ENCODE results near the gene ADGRG3.

ADGRG3 gene

DNA sequence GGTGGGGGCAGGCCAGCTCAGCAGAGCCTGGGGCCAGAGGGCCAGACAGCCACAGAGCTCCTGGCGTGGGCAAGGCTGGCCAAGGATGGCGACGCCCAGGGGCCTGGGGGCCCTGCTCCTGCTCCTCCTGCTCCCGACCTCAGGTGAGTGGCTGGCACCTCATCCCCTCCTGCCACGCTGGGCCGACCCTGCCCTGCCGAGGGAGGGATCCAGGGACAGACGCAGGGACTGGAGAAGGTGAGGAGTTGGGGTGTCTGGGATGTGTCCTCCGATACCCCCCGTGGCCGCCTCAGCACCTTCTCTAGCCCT lies at the start of gene ADGRG3:
ADGRG3 (plus strand) TSS at position 44 of the 309 bp plus-strand sequence; CDS start at position 86, 42 bp downstream.
- DNase-seq (ENCODE audit: low read depth in 2 of 2) = no peak

- no peak for DNase-seq (ENCODE audit: low read depth in 2 of 2)
These were observed 48.9 kb upstream of the ADGRG3 start for GRCh38 chr16:57619133-57619605.

GRCh38 chr16:57619606-57620334 lies 48.3 kb upstream of the ADGRG3 start:
- no peak for DNase-seq (ENCODE audit: low read depth in 2 of 2)

GRCh38 chr16:57620335-57621231 lies 47.5 kb upstream of the ADGRG3 start:
- no peak for DNase-seq (ENCODE audit: low read depth in 2 of 2)

GRCh38 chr16:57621521-57622271 lies 46.4 kb upstream of the ADGRG3 start:
- DNase-seq (ENCODE audit: low read depth in 2 of 2) = no peak

GRCh38 chr16:57622361-57623250 lies 45.5 kb upstream of the ADGRG3 start:
- DNase-seq (ENCODE audit: low read depth in 2 of 2) = no peak

GRCh38 chr16:57623251-57624043 lies 44.7 kb upstream of the ADGRG3 start:
- DNase-seq (ENCODE audit: low read depth in 2 of 2) = no peak

DNA sequence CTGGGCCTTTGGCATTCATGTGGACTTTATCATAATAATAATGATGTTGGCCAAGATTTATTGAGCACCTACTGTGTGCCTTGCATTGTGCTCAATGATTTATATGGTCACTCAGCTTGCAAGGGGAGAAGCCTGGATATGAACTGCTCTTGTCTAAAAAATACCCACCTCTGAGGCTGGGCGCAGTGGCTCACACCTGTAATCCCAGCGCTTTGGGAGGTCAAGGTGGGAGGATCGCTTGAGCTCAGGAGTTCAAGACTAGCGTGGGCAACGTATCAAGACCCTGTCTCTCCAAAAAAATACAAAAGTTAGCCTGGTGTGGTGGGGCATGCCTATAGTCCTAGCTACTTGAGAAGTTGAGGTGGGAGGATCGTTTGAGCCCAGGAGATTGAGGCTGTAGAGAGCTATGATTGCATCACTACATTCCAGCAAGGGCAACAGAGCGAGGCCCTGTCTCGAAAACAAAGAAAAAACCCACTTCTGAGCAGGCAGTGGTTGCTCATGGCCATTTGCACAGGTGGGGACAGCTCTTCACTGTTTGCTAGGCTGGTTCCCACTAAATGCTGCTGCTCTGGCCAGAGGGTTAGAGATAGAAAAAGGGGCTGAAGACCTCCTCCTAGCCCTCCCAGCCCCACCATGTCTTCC lies 43.9 kb upstream of the ADGRG3 start:
- DNase-seq (ENCODE audit: low read depth in 2 of 2) = no peak

DNA sequence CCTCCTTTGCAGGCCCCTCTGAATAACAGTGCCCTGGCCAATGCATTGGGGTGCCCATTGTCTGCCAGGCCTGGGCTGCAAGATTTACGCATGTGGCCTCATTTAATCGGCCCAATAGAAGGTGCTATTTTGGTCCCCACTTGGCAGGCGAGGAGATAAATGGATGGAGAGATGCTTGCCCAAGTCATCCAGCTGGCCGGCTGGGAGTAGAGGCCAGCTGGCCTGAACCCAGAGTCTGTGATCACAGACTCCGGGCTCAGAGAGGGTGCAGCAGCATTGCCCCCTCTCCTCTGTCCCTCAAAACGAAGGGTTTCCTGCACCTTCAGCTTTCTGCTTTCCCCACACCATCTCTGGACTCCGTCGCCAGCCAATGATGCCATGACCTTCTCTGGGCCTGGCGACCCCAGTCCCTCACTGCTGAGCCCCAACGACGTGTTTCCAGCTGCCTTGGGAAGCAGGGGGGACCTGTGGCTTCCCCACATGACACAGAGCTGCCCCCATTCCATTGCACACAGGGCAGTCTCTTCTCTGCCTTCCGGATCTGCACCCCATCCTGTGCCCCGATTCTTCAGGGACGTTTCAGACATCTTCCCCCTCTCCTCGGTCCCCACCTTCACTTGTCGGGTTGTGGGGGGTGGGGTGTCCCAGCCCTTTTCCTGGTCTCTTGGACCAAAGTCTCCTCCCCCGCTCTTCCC lies 43.2 kb upstream of the ADGRG3 start:
- no peak for DNase-seq (ENCODE audit: low read depth in 2 of 2)

GRCh38 chr16:57626420-57627170 lies 41.5 kb upstream of the ADGRG3 start:
- no peak for DNase-seq (ENCODE audit: low read depth in 2 of 2)

GRCh38 chr16:57627184-57627871 lies 40.8 kb upstream of the ADGRG3 start:
- peak in 1 of 2 experiments; percentile 25 for DNase-seq (ENCODE audit: low read depth in 2 of 2)

DNA sequence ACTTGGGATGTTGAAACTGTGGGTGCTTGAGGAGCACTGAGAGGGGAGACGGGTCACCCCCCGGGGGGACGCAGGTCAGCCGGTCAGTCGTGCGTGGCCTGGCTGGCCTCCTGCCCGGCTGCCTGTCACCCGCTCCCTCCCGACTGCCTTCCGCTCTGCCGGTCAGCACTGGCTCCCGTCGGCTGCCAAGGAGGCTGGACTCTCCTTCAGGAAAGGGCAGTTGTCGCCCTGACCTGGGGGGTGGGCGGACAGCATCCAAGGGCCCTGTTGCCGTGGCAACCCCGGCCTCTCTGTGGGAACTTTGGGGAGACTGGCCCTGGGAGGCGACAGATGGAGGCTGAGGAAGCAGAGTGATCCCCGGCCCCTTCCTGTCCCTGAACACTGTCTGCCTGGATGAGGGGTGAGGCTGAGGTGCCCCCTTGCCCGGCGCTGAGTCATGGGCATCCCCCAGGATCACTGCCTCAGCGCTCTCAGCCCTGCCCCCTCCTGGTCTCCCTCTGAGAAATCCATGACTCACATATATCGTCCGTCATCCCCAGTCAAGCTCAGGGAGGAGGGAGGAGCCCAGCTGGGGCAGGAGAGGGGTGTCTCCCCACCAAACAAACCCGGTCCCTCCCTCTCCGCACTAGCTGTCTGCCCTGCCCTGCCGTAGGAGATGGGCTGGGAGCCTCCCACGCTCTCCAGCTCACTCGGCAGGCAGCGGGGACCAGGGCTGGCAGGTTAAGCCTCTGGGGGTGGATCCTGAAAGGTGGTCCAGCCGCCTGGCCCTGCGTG lies 39.9 kb upstream of the ADGRG3 start, which contains the start of gene ADGRG1:
ADGRG1 (plus strand) TSS at position 623 of the 774 bp plus-strand sequence. CDS start 21,658 bp downstream, outside the sequence.
- DNase-seq (ENCODE audit: low read depth in 2 of 2) = peak; percentile 72 to 75

GRCh38 chr16:57628783-57629293 lies 39.3 kb upstream of the ADGRG3 start:
- DNase-seq (ENCODE audit: low read depth in 2 of 2) = no peak

DNA sequence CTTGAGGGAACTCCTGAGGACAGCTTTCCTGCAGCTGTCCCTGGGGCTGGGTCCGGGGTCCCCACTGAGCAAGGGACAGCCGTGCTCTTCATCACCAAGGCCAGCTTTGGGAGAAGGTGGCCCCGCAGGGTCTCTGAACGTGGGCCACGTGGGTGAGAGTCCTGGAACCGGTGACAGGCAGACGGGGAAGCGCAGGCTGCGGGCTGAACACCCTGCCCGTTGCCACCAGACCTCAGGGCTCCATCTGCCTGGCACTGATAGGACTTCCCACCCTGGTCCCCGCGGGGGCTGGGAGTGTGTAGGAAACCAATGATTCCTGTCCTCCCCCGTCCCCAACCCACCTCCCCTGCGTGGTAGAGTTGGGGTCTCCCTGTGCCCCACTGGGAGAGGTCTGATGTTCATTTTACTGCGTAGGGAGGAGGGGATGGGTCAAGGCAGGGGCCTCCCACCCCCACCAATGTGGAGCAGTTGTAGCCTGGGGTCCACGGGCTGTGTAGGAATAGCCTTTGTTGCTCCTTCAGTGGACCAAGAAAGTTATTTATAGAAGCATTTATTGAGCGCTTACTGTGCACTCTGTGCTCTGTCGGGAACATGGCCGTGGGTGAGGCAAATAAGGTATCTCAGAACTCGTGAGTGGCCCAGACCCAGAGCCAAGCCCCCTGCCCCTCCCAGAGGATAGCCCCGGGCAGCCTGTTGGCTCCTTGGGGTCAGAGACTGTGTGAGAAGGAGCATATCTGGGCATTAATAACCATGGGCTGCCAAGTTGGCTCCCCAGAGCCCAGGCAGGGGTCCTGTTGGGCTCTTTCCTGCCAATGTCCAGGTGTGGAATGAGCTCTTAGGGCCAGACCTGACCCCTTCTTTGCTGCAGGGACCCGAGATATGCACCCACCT lies 38.3 kb upstream of the ADGRG3 start:
- DNase-seq (ENCODE audit: low read depth in 2 of 2) = no peak

DNA sequence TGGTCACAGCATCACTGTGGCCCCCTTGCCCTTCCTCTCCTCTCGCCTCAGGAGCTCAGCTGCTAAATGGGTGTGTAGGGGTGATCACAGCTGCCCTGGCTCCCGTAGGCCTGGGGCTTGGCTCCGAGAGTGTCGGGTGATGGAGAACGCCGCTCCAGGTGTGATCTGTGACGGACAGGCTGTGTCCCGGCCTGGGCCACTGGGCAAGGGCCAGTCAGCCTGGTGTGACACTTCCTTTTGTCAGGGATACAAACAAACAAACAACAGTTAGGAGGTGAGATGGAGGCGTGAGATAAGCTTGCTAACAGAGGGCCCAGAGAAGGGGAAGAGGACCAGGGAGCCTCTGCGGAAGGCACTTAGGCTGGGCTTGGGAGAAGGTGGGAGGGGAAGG lies 37.7 kb upstream of the ADGRG3 start:
- DNase-seq (ENCODE audit: low read depth in 2 of 2) = no peak
